ENCODE data around the gene RAB6D.

GRCh38 chr2:131400849-131401248 lies 36.9 kb upstream of the RAB6D start:
- TF ChIP-seq EZH2 (IDR thresholded peaks at IDR 0.05; ENCODE audit: borderline replicate concordance, low read depth, low read length, severe bottlenecking) (no peak), POLR2AphosphoS5 (IDR thresholded peaks at IDR 0.05; ENCODE audit: insufficient read depth, low read depth, low read length) (no peak), JUN (IDR thresholded peaks at IDR 0.05; ENCODE audit: borderline replicate concordance, insufficient read depth, insufficient read length, low read depth) (no peak), POLR2A (IDR thresholded peaks at IDR 0.05; ENCODE audit: low read depth, low read length) (no peak), MYC (IDR thresholded peaks at IDR 0.05; ENCODE audit: low read depth, low read length) (no peak), GATA2 (IDR thresholded peaks at IDR 0.05; ENCODE audit: insufficient read depth, insufficient read length, low read depth, low read length) (no peak), FOS (IDR thresholded peaks at IDR 0.05; ENCODE audit: borderline replicate concordance, insufficient read depth, low read length) (no peak)
- TF ChIP-seq, protein P1, sequence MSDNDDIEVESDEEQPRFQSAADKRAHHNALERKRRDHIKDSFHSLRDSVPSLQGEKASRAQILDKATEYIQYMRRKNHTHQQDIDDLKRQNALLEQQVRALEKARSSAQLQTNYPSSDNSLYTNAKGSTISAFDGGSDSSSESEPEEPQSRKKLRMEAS (IDR thresholded peaks at IDR 0.05; ENCODE audit: insufficient read depth, insufficient read length) = no peak
- TF ChIP-seq, protein P2, sequence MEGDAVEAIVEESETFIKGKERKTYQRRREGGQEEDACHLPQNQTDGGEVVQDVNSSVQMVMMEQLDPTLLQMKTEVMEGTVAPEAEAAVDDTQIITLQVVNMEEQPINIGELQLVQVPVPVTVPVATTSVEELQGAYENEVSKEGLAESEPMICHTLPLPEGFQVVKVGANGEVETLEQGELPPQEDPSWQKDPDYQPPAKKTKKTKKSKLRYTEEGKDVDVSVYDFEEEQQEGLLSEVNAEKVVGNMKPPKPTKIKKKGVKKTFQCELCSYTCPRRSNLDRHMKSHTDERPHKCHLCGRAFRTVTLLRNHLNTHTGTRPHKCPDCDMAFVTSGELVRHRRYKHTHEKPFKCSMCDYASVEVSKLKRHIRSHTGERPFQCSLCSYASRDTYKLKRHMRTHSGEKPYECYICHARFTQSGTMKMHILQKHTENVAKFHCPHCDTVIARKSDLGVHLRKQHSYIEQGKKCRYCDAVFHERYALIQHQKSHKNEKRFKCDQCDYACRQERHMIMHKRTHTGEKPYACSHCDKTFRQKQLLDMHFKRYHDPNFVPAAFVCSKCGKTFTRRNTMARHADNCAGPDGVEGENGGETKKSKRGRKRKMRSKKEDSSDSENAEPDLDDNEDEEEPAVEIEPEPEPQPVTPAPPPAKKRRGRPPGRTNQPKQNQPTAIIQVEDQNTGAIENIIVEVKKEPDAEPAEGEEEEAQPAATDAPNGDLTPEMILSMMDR (IDR thresholded peaks at IDR 0.05; ENCODE audit: extremely low read depth in 1 of 2, insufficient read depth in 1 of 2, low read depth in 1 of 2, low read length in 2 of 2) = no peak
